Sigmoid colon (tissue), 7 donors: ENCODE data around the gene TMEM92. TPM values are rescaled to one million over a fixed set of nuclear protein-coding genes. Genes with fewer than 3 reads are reported as not detected.

ENCODE experiments used
- DNase-seq: peaks from one replicate; pipeline ENCODE4 v3.0.0-alpha.2; 2019
- H3K27ac ChIP-seq, 4 donors: fragments of 200-600 bp; sonication (generic); one replicate each; pipeline ENCODE4 v1.5.1; 2016 to 2019; ENCODE audit warnings: mild to moderate bottlenecking in 1 of 4
- H3K27me3 ChIP-seq, 3 donors: fragments of 200-600 bp; sonication (generic); one replicate each; pipeline ENCODE4 v1.5.1; 2019; ENCODE audit warnings: mild to moderate bottlenecking in 1 of 3
- H3K36me3 ChIP-seq, 4 donors: fragments of 200-600 bp; sonication (generic); one replicate each; pipeline ENCODE4 v1.5.1; 2016 to 2019
- H3K4me1 ChIP-seq, 4 donors: fragments of 200-600 bp; sonication (generic); one replicate each; pipeline ENCODE4 v1.5.1; 2017 to 2019
- H3K4me3 ChIP-seq, 4 donors: fragments of 200-600 bp; sonication (generic); one replicate each; pipeline ENCODE4 v1.5.1; 2017 to 2019; ENCODE audit warnings: mild to moderate bottlenecking in 2 of 4, moderate library complexity in 1 of 4
- H3K9me3 ChIP-seq, 4 donors: fragments of 200-600 bp in 3 of 4; sonication (generic) in 3 of 4; one replicate each; pipeline versions ENCODE4 v1.5.1 to v1.6.1; 2013 to 2019
- CTCF ChIP-seq, 4 experiments: fragments of 450-650 bp in 3 of 4; fragments of 200-600 bp in 1 of 4; IDR thresholded peaks; one replicate each; pipeline ENCODE4 v1.5.1; 2016 to 2019; ENCODE audit warnings: antibody characterized with exemption in 4 of 4, mild to moderate bottlenecking in 3 of 4, moderate library complexity in 2 of 4
- EP300 ChIP-seq, 4 donors: sonication (generic); formaldehyde crosslinking; IDR thresholded peaks; one replicate each; pipeline ENCODE4 v1.6.1; 2017; ENCODE audit warnings: antibody characterized with exemption in 4 of 4
- POLR2A ChIP-seq, 2 donors: fragments of 450-650 bp; IDR thresholded peaks; one replicate each; pipeline ENCODE4 v1.6.1; 2016; ENCODE audit warnings: antibody characterized with exemption in 2 of 2, mild to moderate bottlenecking in 2 of 2, moderate library complexity in 2 of 2
- POLR2AphosphoS5 ChIP-seq, 4 donors: sonication (generic); formaldehyde crosslinking; IDR thresholded peaks; one replicate each; pipeline ENCODE4 v1.6.1; 2017; ENCODE audit warnings: antibody characterized with exemption in 4 of 4
- WGBS, 2 donors: extraction: QIAGEN DNeasy Blood & Tissue Kit; methylation state at CpG; one replicate each; pipeline ENCODE4 v1.1.7; 2013; 5-methylcytosine and 5-hydroxymethylcytosine counted together
- intact Hi-C: fragments of 100-400 bp; cut with DNase I; formaldehyde crosslinking; loops from one replicate; pipeline ENCODE4 v1.15.1; 2023
- polyA plus RNA-seq, 3 donors: library from polyadenylated mRNA; stranded (reverse); fragments of 200-250 nt; gene quantifications; one replicate each; pipeline ENCODE4 v1.2.3, GENCODE V29; 2013
- total RNA-seq, 4 donors: library from RNA; depleted of rRNA; stranded (reverse); fragments of >200 nt; gene quantifications; one replicate each; pipeline ENCODE4 v1.1.0, GENCODE V29; 2016
- donor health status: healthy with polysubstance abuse.
- donor health status: Bipolar disorder and iron deficiency.
- donor health status: healthy.

TMEM92 gene
- total and polyA plus RNA-seq, 7 donors: 2.5 to 9.7 (median 3.6) TPM; not detected in 4

GRCh38 chr17:50265690-50266315 lies 8.5 kb upstream of the TMEM92 start:
- H3K9me3 ChIP-seq: no peaks in the 10 kb centered on the region
- TF ChIP-seq POLR2AphosphoS5 (IDR thresholded peaks at IDR 0.05): no peak
- TF ChIP-seq EP300 (IDR thresholded peaks at IDR 0.05): no peak
- no peak for TF ChIP-seq POLR2A (IDR thresholded peaks at IDR 0.05)
- TF ChIP-seq CTCF (IDR thresholded peaks at IDR 0.05): no peak
- no peaks in the 10 kb centered on the region for H3K27me3 ChIP-seq
- H3K27ac ChIP-seq: peak overlapping the region in 3 of 4 donors; percentile 63 to 80 (median 72)
- H3K36me3 ChIP-seq: no peaks in the 10 kb centered on the region
- H3K4me3 ChIP-seq: no peak overlapping the region
- 80% methylated on average over 10 of the region's 10 CpGs for WGBS, 2 donors
- H3K4me1 ChIP-seq: peaks cover 0 to 66% (median 60%) of the 10 kb centered on the region in 4 donors
- DNase-seq: no peak
- intact Hi-C loops: no loop called here

GRCh38 chr17:50266384-50267073 lies 7.7 kb upstream of the TMEM92 start:
- Histone ChIP-seq H3K27me3 (no peaks in the 10 kb centered on the region), H3K4me3 (no peak overlapping the region), H3K4me1 (peaks cover 0 to 74% (median 63%) of the 10 kb centered on the region in 4 donors), H3K36me3 (no peaks in the 10 kb centered on the region), H3K27ac (peak overlapping the region in 3 of 4 donors; percentile 63 to 80 (median 72)), H3K9me3 (no peaks in the 10 kb centered on the region)
- TF ChIP-seq POLR2A (IDR thresholded peaks at IDR 0.05) (no peak), POLR2AphosphoS5 (IDR thresholded peaks at IDR 0.05) (peak in 2 of 4 donors; percentile 15 to 50), CTCF (IDR thresholded peaks at IDR 0.05) (peak in 1 of 4 experiments; percentile 20)
- WGBS, 2 donors: 30 to 40% methylated on average over 13 of the region's 13 CpGs
- DNase-seq: peak; percentile 91
- intact Hi-C loops: no loop called here

- Histone ChIP-seq H3K9me3 (no peaks in the 10 kb centered on the region), H3K36me3 (no peaks in the 10 kb centered on the region), H3K4me3 (no peak overlapping the region), H3K4me1 (peaks cover 0 to 81% (median 68%) of the 10 kb centered on the region in 4 donors), H3K27me3 (no peaks in the 10 kb centered on the region), H3K27ac (peak overlapping the region in 3 of 4 donors; percentile 63 to 80 (median 72))
- 47 to 68% methylated on average over 10 of the region's 10 CpGs for WGBS, 2 donors
- intact Hi-C loops: no loop called here
- DNase-seq: peak; percentile 64
- TF ChIP-seq POLR2A (IDR thresholded peaks at IDR 0.05): no peak
- TF ChIP-seq EP300 (IDR thresholded peaks at IDR 0.05): no peak
- TF ChIP-seq POLR2AphosphoS5 (IDR thresholded peaks at IDR 0.05): no peak
- TF ChIP-seq CTCF (IDR thresholded peaks at IDR 0.05): no peak
These were observed 7.0 kb upstream of the TMEM92 start for GRCh38 chr17:50267074-50267841.

GRCh38 chr17:50268026-50268425 lies 6.2 kb upstream of the TMEM92 start:
- Histone ChIP-seq H3K9me3 (no peaks in the 10 kb centered on the region), H3K36me3 (no peaks in the 10 kb centered on the region), H3K4me3 (no peak overlapping the region), H3K27me3 (no peaks in the 10 kb centered on the region), H3K27ac (peak overlapping the region in 2 of 4 donors; percentile 72 to 80), H3K4me1 (peaks cover 0 to 86% (median 73%) of the 10 kb centered on the region in 4 donors)
- TF ChIP-seq CTCF (IDR thresholded peaks at IDR 0.05): no peak
- no peak for TF ChIP-seq POLR2A (IDR thresholded peaks at IDR 0.05)
- TF ChIP-seq POLR2AphosphoS5 (IDR thresholded peaks at IDR 0.05): no peak
- TF ChIP-seq EP300 (IDR thresholded peaks at IDR 0.05): no peak
- intact Hi-C loops: no loop called here
- DNase-seq: peak; percentile 46
- WGBS, 2 donors: 70 to 71% methylated on average over 5 of the region's 5 CpGs
